HG03108 (cell line): ENCODE measurements around the gene CDHR3.
"Not testable (repeated sequence)": the region's sequence is repeated elsewhere in the genome, so short reads cannot be mapped to it uniquely, and the experiment has no call there.

ENCODE experiments used
- ATAC-seq: cut with Tn5 transposase; IDR thresholded peaks from one replicate; pipeline ENCODE4 v1.9.1; 2021; ENCODE audit warnings: moderate library complexity; ENCODE audit not compliant: unreplicated experiment

CDHR3 gene

DNA sequence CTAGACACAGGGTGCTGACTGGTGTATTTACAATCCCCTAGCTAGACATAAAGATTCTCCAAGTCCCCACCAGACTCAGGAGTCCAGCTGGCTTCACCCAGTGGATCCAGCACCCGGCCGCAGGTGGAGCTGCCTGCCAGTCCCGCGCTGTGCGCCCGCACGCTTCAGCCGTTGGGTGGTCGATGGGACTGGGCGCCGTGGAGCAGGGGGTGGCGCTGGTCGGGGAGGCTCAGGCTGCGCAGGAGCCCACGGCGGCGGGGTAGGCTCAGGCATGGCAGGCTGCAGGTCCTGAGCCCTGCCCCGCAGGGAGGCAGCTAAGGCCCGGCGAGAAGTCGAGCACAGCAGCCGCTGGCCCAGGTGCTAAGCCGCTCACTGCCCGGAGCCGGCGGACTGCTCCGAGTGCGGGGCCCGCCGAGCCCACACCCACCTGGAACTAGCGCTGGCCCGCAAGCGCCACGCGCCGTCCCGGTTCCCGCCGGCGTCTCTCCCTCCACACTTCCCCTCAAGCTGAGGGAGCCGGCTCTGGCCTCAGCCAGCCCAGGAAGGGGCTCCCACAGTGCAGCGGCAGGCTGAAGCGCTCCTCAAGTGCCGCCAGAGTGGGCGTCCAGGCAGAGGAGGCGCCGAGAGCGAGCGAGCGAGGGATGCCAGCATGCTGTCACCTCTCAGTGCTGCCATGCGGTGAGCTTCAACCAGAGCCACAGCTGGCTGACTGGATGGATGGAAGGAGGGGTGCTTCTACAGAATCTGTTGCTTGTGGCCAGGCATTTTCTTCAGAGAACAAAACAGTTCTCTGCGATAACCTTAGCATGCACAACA, 7.2 kb upstream of the CDHR3 start:
- not testable (repeated sequence) for ATAC-seq

DNA sequence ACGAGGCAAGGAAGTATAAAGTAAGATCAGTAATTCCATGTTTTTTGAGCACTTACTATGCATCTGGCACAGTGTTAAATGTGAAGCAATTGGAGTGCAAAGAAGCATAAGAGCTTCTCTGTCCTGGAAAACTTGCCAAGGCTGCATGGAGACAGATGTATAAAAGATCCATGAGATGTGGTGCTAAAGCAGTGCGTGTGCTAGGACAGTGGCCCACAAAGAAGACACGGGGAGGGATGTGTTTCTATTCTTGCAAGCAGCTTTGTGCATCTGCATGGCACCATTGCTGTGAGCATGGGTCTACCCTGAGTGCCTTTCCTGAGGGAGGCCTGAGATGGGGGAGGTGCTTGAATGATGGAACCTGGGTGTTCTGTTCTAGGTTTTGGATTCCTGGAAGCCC, 5.1 kb upstream of the CDHR3 start:
- no peak for ATAC-seq

DNA sequence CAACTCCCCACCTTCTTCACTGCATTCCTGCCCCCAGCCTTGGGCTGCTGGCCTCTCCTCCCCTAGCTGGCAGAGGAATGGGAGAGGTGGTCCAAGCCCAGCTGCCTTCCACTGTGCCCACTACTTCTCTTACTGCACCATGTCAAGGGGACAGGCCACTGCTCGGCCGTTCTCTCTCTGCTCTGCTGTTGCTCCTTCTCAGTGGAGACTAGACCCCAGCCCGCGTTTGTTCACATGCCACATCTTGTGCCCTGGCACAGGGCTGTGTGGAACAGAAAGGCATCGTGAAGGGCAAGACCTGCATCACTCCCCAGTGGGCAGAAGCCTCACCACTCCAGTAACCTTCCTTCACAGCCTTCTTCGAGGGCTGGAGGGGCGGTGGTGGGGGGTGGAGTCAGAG, 711 bp upstream of the CDHR3 start:
- ATAC-seq = no peak

DNA sequence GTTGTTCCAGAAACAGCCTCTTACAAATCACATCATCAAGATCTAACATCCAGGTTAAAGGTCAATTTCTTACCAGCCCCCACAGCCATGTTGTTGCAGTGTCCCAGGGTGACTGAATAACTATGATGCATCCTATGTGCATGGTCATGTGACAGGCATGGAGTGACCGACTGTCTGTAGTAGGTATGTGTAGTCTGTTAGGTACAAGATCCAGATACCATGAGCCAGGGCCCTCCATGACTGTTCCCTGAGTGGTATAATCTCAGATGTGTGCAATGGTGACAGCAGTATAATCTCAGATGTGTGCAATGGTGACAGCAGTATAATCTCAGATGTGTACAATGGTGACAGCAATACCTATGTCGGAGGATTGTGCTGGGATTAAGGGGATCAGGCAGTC, 8.8 kb downstream of the CDHR3 start:
- no peak for ATAC-seq

DNA sequence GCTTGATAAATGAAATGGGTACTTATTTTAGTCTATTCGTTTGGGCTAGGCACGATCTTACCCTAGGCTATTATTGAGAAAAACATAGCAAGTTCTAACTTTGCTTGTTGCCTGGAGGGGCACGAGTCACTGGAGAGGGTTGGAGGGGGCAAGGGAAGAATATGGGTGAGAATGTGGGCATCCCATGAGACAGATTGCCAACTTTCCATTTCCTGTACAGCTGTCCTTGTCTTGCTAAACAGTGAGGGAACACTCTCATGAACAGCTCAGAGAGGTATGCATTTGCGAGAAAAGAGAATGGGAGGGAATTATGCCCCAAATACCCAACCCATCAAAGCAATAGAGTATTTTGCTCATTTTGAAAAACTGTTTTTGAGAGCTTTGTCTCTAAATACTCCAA, 9.2 kb downstream of the CDHR3 start:
- ATAC-seq = no peak

DNA sequence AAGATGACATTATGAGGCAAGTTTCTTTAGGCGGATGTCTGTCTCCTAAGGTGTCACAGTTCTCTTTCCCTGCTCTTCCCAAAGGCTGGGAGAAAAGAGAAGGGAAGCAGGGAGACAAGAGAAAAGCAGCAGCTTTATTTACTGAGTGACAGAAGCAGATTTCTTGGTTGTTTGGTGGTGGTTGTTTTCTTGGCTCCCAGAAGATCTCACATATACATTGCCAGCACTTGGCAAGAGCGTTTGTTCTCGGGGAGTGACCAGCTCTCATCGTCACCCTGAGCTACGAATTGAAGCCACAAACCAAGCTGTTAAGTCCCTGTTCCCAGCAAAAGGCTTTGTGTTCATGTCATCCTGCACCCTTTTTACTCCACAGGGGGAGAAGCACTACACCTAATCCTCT, 11.4 kb downstream of the CDHR3 start:
- no peak for ATAC-seq

DNA sequence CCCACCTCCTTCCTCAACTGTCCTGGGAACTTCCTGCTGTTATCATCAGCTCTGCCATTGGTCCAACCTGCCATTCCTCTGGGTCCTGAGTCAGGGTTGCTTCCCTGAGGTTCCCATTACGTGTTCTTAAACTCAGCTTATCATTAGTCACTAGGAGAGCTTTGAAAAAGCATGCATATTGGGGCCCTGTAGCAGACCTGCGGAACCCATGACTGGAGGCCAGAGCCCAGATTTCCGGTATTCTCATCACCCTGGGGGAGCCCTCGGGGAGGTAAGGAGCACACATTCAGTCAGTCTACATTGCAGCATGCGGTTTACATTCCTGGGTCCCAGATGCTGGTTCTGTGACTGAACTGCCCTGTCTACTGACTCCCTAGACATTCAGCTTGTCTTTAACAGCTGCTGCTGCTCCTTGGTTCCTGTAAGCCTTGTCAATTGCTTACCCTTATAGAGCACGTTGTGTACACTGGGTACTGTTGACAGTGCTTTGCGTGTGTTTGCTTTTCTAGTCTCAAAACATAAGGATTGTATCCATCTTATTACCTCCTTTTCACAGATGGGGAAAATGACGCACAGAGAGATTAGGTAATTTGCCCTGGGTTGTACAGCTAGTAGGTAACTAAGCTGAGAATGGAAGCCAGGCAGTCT, 12.8 kb downstream of the CDHR3 start:
- ATAC-seq = no peak

DNA sequence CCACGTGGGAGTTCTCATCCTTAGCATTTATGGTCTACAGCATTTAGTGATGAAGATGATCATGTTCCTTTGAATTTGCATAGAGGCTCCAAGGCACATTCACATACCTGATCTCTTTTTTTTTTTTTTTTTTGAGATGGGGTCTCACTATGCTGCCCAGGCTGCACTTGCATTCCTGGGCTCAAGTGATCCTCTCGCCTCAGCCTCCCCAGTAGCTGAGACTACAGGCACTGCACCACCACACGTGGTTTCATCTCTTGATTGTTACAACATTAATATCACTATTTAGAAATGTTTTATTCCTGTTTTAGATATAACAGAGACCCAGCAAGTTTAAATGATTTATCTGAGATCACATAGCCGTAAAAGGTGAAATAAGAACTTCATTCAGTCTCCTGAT, 13.8 kb downstream of the CDHR3 start:
- no peak for ATAC-seq

DNA sequence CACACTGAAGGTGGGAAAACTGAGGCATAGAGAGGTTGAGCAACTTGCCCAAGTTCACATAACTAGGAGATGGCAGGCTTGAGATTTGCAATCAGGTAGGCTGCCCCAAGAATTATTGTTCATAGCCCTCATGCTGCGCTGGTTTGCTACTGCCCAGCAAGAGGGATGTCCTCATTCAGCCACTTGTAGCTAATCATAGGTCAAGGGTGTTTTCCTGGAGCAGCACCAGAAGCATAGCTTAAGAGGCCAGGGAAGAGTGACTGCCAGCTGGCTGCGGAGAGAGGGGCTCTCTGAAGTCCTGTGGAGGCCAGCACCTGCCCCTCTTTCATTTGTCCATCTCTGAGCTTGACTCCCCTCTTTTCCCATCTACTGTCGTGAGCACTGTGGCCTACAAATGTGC, 15.0 kb downstream of the CDHR3 start:
- ATAC-seq = no peak

DNA sequence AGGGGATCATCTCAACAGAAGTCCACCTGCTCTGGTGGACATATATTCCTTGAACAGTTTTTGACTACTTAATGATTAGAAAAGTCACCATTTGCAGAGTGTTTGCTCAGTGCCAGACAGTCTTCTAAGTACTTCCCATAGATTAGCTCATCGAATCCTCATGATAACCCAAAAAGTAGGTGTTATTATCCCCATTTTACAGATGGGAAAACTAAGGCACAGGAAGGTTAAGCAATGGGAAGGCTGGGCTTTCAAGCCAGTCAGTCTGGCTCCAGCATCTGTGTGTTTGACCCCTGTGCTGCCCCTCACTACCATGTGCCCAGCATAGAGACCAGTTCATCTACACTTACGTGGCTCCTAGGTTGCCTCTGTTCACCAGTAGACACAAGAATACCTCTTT, 15.9 kb downstream of the CDHR3 start:
- ATAC-seq = no peak

DNA sequence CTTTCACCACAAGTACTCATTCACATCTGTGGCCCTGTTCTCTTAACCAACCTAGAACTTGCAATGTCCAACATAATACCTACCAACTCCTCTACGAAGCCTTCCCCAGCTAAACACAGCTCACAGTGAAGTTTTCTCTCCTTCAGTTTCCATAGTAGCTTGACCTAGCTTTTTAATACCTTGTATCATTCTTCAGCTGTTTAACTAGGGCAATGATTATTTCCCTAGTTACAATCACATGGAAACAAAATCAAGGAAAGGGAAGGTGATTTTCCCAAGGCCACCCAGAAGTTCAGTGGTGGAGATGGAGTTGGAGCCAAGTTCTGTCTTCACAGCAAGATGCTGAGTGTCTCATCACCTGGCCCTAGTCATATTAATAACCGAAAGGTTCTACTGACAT, 16.3 kb downstream of the CDHR3 start:
- no peak for ATAC-seq

DNA sequence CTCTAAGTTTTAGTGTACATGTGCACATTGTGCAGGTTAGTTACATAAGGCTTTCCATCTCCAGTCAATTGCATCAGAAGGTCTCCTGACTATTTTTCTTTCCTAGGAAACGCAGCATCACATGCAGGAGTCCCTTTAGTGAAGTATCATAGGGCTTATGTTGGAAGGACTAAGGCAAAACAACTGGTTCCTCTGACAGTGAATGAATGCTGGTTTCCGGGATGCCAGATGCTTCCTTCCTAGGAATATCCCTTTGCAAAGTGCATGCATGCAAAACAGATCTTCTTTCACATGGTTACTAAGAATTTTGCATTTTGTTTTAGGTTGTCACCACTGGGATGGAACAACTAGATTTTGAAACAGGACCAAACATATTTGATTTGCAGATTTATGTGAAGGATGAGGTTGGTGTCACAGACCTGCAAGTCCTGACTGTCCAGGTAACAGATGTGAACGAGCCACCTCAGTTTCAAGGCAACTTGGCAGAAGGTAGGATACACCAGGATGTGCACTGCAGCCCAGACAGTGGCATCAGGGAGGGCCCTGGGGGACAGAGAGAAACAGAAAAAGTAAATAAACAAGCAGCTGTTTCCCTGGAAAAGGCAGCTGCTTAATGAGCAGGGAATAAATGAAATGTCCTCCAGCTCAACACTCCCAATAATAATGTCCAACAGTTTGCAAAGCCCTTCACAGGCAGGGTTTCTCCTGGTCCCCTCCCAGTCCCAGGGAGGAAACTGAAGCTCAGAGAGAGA, 17.8 kb downstream of the CDHR3 start:
- ATAC-seq = no peak

DNA sequence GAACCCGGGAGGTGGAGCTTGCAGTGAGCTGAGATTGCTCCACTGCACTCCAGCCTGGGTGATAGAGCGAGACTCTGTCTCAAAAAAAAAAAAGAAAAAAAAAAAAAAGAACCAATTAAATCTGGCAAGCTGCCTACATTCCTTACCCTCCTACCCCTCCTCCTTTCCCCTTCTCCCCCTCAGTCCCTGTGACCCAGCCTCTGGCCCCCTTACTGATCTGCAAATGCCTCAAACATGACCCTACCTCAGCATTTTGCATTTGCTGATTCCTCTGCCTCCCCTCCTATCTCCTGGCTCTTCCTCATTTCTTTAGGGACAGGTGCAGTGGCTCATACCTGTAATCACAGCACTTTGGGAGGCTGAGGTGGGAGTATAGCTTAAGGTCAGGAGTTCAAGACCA, 19.3 kb downstream of the CDHR3 start:
- ATAC-seq = no peak

DNA sequence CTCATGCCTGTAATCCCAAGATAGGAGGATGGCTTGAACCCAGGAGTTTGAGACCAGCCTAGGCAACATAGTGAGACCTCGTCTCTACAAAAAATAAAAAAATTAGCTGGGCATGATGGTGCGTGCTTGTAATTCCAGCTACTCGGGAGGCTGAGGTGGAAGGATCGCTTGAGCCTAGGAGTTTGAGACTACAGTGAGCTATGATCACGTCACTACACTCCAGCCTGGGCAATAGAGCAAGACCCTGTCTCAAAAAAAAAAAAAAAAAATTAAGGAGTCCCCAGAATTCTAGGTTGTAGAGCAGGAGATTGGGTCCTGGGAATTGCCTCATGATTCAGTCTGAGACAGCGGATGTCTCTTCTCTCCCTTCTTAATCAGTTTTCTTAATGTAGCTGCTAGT, 21.7 kb downstream of the CDHR3 start:
- not testable (repeated sequence) for ATAC-seq

DNA sequence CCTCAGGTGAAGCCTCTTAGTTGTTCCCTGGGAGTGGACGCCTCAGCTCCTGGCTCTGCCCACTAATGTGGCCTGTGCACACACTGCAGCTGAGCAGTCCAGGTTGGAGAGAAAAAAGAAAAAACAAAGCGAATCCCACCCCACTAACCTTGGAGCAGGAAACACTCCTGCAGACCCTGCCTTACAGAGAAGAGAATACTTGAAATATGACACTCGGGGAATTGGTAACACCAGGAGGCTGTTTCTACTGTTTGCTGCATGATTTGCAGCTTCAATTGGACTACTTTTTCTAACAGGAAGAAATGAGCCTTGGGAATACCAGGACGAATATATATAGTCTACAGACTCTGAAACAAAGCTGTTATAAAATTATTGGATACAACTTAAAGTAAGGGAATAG, 22.2 kb downstream of the CDHR3 start:
- no peak for ATAC-seq

DNA sequence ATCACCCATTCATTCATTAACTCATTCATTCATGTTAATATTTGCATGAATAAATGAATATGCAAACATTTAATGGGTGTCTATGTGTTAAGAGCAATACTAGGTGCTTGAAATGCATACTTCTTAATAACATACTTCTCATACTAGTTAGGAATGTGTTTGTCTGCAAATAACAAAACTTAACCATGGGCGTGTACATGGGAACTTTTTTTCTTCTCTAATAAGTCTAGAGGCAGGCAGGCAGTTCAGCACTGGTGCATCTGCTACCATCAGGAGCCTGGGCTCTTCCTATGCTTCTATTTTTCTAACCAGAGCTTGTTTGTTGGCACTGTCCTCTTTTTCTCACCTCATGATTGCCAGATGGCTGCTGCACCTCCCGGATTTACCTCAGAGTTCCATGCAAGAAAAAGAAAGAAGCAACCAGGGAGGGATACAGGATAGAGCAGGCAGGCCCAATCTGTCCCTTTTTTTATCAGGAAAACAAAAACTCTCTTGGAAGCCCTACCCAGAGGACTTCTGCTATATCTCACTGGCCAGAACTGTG, 22.7 kb downstream of the CDHR3 start:
- no peak for ATAC-seq

DNA sequence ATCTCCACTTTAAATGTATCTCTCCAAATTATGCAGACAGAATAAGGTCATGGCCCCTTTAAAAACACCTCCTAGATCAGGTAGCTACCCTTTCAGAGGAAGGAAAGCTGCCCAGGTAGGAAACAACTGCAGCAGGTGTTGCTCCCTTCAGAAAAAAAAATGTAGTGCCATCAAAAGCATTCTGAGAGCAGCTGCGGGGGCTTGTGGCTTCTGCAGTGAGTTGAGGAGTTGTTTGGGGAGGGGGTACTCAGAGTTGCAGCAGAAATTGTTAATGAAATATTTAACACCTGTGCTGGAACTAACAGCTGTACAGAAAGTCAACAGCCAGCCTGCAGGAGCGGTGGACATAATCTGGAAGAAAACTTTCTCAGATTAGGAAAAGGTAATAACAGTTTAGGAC, 24.0 kb downstream of the CDHR3 start:
- ATAC-seq = no peak

DNA sequence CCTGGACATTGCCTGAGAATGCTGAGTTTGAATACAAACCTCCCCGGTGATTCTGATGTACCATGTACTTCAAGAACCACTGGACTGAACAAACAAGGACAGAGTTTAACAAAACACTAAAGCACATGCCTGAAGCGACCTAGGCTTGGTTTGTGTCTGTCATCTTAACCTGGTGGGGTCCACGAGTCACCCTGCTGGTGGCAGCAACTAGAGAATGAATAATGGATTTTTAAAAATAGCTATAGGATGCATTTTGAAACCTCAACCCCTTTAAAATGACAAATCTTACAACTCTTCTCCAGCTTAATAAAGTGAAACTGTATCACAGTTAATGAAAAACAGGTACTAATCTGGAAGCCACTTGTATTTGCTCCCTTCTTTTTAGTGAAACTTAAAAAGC, 25.2 kb downstream of the CDHR3 start:
- ATAC-seq = no peak

DNA sequence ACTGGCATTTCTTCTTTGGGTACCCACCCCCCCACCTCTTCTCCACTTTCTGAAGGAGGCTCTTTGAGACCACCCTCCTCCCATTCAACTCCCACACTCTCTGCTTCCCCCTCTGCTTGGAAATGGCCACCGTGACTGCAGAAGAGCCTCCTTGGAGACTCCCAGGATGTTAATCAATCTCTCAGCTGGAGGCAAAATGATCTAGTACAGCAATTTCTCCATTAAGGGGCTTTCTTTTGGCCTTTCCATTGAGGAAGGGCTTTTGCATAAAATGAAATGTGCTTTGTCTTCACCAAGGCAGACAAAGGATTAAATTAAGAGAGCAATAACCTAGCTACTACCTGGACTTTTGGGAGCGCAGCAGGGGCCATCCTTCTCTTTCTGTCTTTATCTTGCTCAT, 26.1 kb downstream of the CDHR3 start:
- ATAC-seq = no peak

DNA sequence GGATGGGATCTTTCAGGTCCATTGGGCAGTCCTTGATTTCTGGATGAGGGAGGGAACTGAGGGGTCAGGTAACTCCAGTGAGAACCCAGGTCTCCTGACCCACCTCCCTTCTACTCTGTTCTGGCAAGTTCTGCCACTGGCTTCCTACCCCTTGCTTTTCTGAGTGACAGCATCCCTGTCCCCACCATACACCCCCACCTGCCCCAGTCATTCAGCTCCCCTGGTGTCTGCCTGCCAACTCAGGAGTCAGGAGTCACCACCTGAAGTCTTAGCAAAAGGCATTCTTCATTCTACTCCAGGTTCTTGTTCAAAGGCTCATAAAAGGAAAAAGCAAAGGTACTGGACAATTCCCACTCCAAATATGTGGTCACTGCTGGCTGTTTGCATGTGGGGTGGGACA, 26.6 kb downstream of the CDHR3 start:
- ATAC-seq = no peak

DNA sequence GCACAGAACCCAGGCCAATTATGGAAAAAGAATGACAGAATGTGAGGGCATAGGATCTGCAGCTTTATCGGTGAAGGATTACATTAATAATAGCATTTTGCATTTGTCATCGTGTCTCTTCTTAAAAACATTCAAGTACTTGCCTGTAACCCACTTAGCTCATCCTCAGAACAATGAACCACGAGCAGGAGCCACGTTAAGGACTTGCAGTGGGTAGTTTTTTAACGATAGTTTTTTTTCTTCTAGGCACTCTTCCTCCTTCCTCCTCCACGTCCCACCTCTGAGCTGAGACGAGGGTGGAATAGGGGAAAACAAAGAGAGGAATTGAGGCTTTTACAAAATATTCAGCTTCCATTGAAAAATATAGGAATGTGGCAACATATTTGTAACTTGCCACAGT, 27.1 kb downstream of the CDHR3 start:
- no peak for ATAC-seq
